Ishikawa (cell line): ENCODE results near the gene RFX8.

Experiments
- CEBPB ChIP-seq: IDR thresholded peaks from 2 replicates; pipeline ENCODE4 v1.6.1; 2012
- CREB1 ChIP-seq: IDR thresholded peaks from 2 replicates; pipeline ENCODE4 v1.6.1; 2012; ENCODE audit warnings: low read depth
- EGR1 ChIP-seq: IDR thresholded peaks from 2 replicates; pipeline ENCODE4 v1.6.1; 2012
- EP300 ChIP-seq: IDR thresholded peaks from 2 replicates; pipeline ENCODE4 v1.6.1; 2012; ENCODE audit warnings: borderline replicate concordance
- FOXM1 ChIP-seq: IDR thresholded peaks from 2 replicates; pipeline ENCODE4 v1.6.1; 2012; ENCODE audit warnings: low read depth, borderline replicate concordance
- MAX ChIP-seq: IDR thresholded peaks from 2 replicates; pipeline ENCODE4 v1.6.1; 2012
- NFIC ChIP-seq: IDR thresholded peaks from 2 replicates; pipeline ENCODE4 v1.6.1; 2012
- RAD21 ChIP-seq: IDR thresholded peaks from 2 replicates; pipeline ENCODE4 v1.6.1; 2012; ENCODE audit warnings: low read depth
- REST ChIP-seq: IDR thresholded peaks from 2 replicates; pipeline ENCODE4 v1.6.1; 2012; ENCODE audit warnings: low read depth, mild to moderate bottlenecking
- TAF1 ChIP-seq: IDR thresholded peaks from 2 replicates; pipeline ENCODE4 v1.6.1; 2012; ENCODE audit warnings: low read depth, mild to moderate bottlenecking
- TCF12 ChIP-seq: IDR thresholded peaks from 2 replicates; pipeline ENCODE4 v1.6.1; 2012; ENCODE audit warnings: low read depth
- TEAD4 ChIP-seq: IDR thresholded peaks from 2 replicates; pipeline ENCODE4 v1.6.1; 2012
- USF1 ChIP-seq: IDR thresholded peaks from 2 replicates; pipeline ENCODE4 v1.6.1; 2012
- YY1 ChIP-seq: IDR thresholded peaks from 2 replicates; pipeline ENCODE4 v1.6.1; 2012; ENCODE audit warnings: low read depth
- ZBTB7A ChIP-seq: IDR thresholded peaks from 2 replicates; pipeline ENCODE4 v1.6.1; 2012; ENCODE audit warnings: low read depth

RFX8 gene

GRCh38 chr2:101432411-101433181, 42.3 kb downstream of the RFX8 start:
- TF ChIP-seq REST (no peak), TCF12 (no peak), YY1 (no peak), EP300 (no peak), CREB1 (no peak), TEAD4 (no peak), FOXM1 (no peak), MAX (no peak), EGR1 (no peak), NFIC (no peak), ZBTB7A (no peak), TAF1 (no peak), RAD21 (no peak), USF1 (no peak), CEBPB (no peak)

GRCh38 chr2:101431486-101431885, 43.4 kb downstream of the RFX8 start:
- no peak for TF ChIP-seq CEBPB
- no peak for TF ChIP-seq USF1
- TF ChIP-seq CREB1, result no peak
- no peak for TF ChIP-seq TEAD4
- TF ChIP-seq ZBTB7A, result no peak
- no peak for TF ChIP-seq RAD21
- TF ChIP-seq TCF12, result no peak
- no peak for TF ChIP-seq EP300
- TF ChIP-seq REST, result no peak
- TF ChIP-seq MAX, result no peak
- TF ChIP-seq YY1, result no peak
- TF ChIP-seq FOXM1, result no peak
- TF ChIP-seq EGR1, result no peak
- no peak for TF ChIP-seq NFIC
- no peak for TF ChIP-seq TAF1

- no peak for TF ChIP-seq ZBTB7A
- TF ChIP-seq CEBPB, result no peak
- no peak for TF ChIP-seq FOXM1
- no peak for TF ChIP-seq USF1
- TF ChIP-seq YY1, result no peak
- TF ChIP-seq TAF1, result no peak
- TF ChIP-seq NFIC, result no peak
- TF ChIP-seq TCF12, result no peak
- TF ChIP-seq RAD21, result no peak
- TF ChIP-seq EGR1, result no peak
- no peak for TF ChIP-seq TEAD4
- no peak for TF ChIP-seq EP300
- TF ChIP-seq CREB1, result no peak
- TF ChIP-seq MAX, result no peak
Measured at GRCh38 chr2:101430156-101430555, 44.8 kb downstream of the RFX8 start.

- TF ChIP-seq CREB1 (no peak), EP300 (no peak), CEBPB (no peak), NFIC (no peak), USF1 (no peak), ZBTB7A (no peak), MAX (no peak), TAF1 (no peak)
Measured at GRCh38 chr2:101429453-101429852, 45.5 kb downstream of the RFX8 start.
